WERI-Rb-1 (cell line): ENCODE data around the gene SFMBT2.
"Not testable (repeated sequence)": the region's sequence is repeated elsewhere in the genome, so short reads cannot be mapped to it uniquely, and the experiment has no call there.

ENCODE experiments used
- DNase-seq: peaks from one replicate; pipeline ENCODE4 v3.0.0-alpha.2; 2020
- H3K27ac ChIP-seq: fragments of 250-450 bp; sonication (Bioruptor Pico); 2 replicates; pipeline ENCODE4 v1.5.1; 2020; ENCODE audit warnings: mild to moderate bottlenecking, moderate library complexity
- H3K27me3 ChIP-seq: fragments of 250-450 bp; sonication (Bioruptor Pico); 2 replicates; pipeline ENCODE4 v1.5.1; 2021; ENCODE audit warnings: mild to moderate bottlenecking, low read depth, moderate library complexity; ENCODE audit not compliant: insufficient read depth, severe bottlenecking
- H3K36me3 ChIP-seq: fragments of 250-450 bp; sonication (Bioruptor Pico); 2 replicates; pipeline ENCODE4 v1.5.1; 2020; ENCODE audit warnings: mild to moderate bottlenecking, moderate library complexity
- H3K4me3 ChIP-seq: 2 replicates; pipeline ENCODE4 v1.5.1; 2011; ENCODE audit warnings: low read depth, mild to moderate bottlenecking, control low read depth, low read length
- H3K9me3 ChIP-seq: fragments of 250-450 bp; sonication (Bioruptor Pico); 2 replicates; pipeline ENCODE4 v1.5.1; 2021; ENCODE audit warnings: mild to moderate bottlenecking, moderate library complexity; ENCODE audit not compliant: severe bottlenecking
- TF ChIP-seq, protein P1 (sequence below): IDR thresholded peaks from 2 replicates; pipeline ENCODE4 v1.5.1; 2011; ENCODE audit warnings: low read depth, mild to moderate bottlenecking, control low read depth, inconsistent platforms, low read length

The SFMBT2 gene

DNA sequence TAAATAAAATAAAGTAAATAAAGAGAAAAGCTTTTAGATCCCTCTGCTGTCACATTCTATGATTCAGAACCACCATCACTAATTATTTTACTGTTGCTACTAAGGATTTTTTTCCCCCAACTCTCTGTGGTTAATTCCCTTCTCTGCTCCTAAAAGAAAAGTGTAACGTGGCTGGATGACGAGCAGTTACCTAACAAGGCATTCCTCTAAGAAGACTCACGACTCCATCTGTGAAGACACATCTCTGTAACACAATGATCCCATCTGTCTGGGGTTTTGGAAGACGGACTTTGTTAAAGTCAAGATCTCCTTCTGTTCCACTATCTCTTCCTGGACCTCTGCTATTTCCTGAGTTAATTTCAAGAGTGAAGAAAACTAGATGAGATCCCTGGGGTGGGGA, 179.9 kb downstream of the SFMBT2 start:
- Histone ChIP-seq H3K36me3 (no peaks in the 10 kb centered on the region), H3K9me3 (no peaks in the 10 kb centered on the region), H3K27ac (no peak overlapping the region), H3K4me3 (no peak overlapping the region), H3K27me3 (no peaks in the 10 kb centered on the region)
- no peak for DNase-seq
- TF ChIP-seq, protein P1, sequence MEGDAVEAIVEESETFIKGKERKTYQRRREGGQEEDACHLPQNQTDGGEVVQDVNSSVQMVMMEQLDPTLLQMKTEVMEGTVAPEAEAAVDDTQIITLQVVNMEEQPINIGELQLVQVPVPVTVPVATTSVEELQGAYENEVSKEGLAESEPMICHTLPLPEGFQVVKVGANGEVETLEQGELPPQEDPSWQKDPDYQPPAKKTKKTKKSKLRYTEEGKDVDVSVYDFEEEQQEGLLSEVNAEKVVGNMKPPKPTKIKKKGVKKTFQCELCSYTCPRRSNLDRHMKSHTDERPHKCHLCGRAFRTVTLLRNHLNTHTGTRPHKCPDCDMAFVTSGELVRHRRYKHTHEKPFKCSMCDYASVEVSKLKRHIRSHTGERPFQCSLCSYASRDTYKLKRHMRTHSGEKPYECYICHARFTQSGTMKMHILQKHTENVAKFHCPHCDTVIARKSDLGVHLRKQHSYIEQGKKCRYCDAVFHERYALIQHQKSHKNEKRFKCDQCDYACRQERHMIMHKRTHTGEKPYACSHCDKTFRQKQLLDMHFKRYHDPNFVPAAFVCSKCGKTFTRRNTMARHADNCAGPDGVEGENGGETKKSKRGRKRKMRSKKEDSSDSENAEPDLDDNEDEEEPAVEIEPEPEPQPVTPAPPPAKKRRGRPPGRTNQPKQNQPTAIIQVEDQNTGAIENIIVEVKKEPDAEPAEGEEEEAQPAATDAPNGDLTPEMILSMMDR, result no peak

DNA sequence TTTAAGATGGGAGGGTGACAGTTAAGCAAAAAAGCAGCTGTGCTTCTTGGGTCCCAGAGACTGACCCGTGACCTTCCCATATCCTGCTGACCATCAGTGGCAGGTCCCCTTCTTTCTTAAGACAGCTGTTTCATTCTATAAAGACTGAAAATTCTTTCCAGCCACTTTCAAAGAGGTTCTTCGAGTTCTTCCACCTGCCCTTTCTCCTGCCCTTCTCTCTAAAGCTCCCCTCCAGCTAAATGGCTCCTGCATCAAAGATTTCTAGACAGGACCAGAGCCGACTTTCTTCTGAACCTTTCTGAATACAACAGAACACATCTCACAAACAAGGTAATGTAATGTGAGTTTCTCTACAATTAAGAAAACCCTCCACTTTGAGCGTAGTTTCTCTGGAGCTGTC, 180.8 kb downstream of the SFMBT2 start:
- Histone ChIP-seq H3K27ac (no peak overlapping the region), H3K9me3 (no peaks in the 10 kb centered on the region), H3K27me3 (no peaks in the 10 kb centered on the region), H3K36me3 (no peaks in the 10 kb centered on the region), H3K4me3 (no peak overlapping the region)
- TF ChIP-seq, protein P1, result no peak
- DNase-seq, result no peak

DNA sequence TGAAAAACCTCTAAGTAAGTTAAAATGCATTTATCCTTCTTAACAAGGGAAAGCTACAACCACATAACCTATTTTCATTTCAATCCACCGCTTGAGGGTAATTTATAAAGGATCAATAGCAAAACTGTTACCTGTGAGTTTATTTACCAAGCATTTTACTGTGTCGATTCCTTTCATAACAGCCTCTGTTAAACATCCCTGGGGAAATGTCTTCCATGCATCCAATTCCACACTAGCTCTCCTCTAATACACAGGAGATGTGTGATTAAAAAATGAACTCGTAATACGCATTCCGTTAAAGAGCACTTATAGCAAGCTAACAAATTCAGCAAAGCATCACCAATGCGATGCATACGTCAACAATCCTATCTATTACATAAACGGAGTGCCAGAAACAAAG, 185.7 kb downstream of the SFMBT2 start:
- TF ChIP-seq, protein P1, result no peak
- DNase-seq, result no peak

DNA sequence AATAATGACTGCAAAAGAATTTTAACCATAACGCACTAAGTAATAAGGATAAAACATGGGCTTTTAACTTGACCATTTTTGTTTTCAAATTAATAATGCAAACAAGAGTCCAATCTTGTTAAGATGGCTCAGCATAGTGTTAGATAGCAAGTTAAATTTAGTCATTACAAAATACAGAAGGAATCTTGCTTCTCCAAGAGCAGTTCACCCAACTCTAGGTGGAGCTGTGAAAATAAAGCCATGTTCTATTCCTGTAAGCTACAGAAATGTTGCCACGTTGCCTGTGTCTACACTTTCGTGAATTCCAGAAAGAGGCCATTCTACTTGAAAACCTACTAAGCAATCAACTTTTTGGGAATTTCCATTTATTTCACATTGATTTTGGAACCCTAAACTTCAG, 191.9 kb downstream of the SFMBT2 start:
- Histone ChIP-seq H3K4me3 (no peak overlapping the region), H3K27ac (no peak overlapping the region), H3K9me3 (no peaks in the 10 kb centered on the region), H3K36me3 (no peaks in the 10 kb centered on the region), H3K27me3 (peaks cover 3% of the 10 kb centered on the region)
- TF ChIP-seq, protein P1, result no peak
- DNase-seq, result no peak

More for the DNA sequence above, 185.7 kb downstream of the SFMBT2 start:
- Histone ChIP-seq H3K27me3 (peaks cover 2% of the 10 kb centered on the region), H3K27ac (no peak overlapping the region), H3K4me3 (no peak overlapping the region), H3K36me3 (no peaks in the 10 kb centered on the region), H3K9me3 (no peaks in the 10 kb centered on the region)

DNA sequence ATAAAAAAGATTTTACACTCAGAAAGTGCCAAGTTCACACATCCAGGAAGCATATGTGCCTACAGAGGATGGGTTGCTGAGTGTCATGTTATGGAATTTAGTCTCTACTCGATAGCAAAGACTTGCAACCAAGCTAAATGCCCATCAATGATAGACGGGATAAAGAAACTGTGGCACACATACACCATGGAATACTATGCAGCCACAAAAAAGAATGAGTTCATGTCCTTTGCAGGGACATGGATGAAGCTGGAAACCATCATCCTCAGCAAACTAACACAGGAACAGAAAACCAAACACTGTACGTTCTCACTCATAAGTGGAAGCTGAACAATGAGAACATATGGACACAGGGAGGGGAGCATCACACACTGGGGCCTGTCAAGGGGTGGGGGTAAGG, 198.1 kb downstream of the SFMBT2 start:
- not testable (repeated sequence) for H3K27ac ChIP-seq, H3K27me3 ChIP-seq, H3K4me3 ChIP-seq, DNase-seq, H3K9me3 ChIP-seq, H3K36me3 ChIP-seq

DNA sequence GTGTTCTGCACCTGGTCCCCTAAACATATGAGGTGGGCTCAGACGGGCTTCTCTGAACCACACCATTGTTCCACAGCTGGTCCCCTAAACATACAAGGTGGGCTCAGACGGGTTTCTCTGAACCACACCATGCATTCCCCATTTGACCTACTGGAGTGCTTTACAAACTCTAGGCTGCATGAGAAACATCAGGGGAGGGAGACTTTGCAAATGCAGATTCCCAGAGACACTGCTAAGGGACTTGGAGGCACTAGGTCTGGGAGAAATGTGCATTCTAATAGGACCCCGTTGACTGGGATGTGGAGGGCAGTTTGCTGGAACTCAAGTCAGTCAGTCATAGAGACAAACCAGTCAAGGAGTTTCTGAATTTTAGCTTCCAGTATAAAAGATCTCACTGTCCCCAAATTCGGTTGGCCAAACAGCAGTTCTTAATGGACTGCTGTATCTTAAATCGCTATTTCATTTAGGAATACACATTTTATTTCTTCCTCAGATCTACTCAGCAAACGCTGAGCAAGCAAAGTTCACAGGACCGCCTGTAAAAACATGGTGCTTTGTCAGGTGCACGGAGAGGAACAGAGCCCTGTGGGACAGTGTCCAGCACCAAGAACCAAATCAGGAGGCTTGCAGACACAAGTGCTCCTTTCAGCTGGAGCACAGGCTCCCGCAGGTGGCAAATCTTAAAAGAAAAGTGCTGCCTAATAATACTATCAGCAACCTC, 198.8 kb downstream of the SFMBT2 start:
- Histone ChIP-seq H3K27ac (no peak overlapping the region), H3K4me3 (no peak overlapping the region), H3K9me3 (no peaks in the 10 kb centered on the region), H3K36me3 (no peaks in the 10 kb centered on the region), H3K27me3 (no peaks in the 10 kb centered on the region)
- TF ChIP-seq, protein P1, result no peak
- no peak for DNase-seq
